Sigmoid colon (tissue), 4 donors: ENCODE results near the gene THRB.

ENCODE experiments used
- CTCF ChIP-seq, 4 experiments: fragments of 450-650 bp in 3 of 4; fragments of 200-600 bp in 1 of 4; IDR thresholded peaks; one replicate each; pipeline ENCODE4 v1.5.1; 2016 to 2019; ENCODE audit warnings: antibody characterized with exemption in 4 of 4, mild to moderate bottlenecking in 3 of 4, moderate library complexity in 2 of 4
- EP300 ChIP-seq, 4 donors: sonication (generic); formaldehyde crosslinking; IDR thresholded peaks; one replicate each; pipeline ENCODE4 v1.6.1; 2017; ENCODE audit warnings: antibody characterized with exemption in 4 of 4
- POLR2A ChIP-seq, 2 donors: fragments of 450-650 bp; IDR thresholded peaks; one replicate each; pipeline ENCODE4 v1.6.1; 2016; ENCODE audit warnings: antibody characterized with exemption in 2 of 2, mild to moderate bottlenecking in 2 of 2, moderate library complexity in 2 of 2

GRCh38 chr3:24135280-24135679, 359.4 kb downstream of the THRB start:
- TF ChIP-seq CTCF (IDR thresholded peaks at IDR 0.05) (no peak), EP300 (IDR thresholded peaks at IDR 0.05) (no peak), POLR2A (IDR thresholded peaks at IDR 0.05) (no peak)
